Lower leg skin (tissue), 3 donors: ENCODE data around the gene DPEP2.
"Not testable (repeated sequence)": the region's sequence is repeated elsewhere in the genome, so short reads cannot be mapped to it uniquely, and the experiment has no call there.

Experiments used
- CTCF ChIP-seq, 3 donors: fragments of 450-650 bp; IDR thresholded peaks; one replicate each; pipeline ENCODE4 v1.5.1; 2016; ENCODE audit warnings: antibody characterized with exemption in 3 of 3, mild to moderate bottlenecking in 3 of 3, moderate library complexity in 2 of 3
- POLR2A ChIP-seq, 2 donors: fragments of 450-650 bp; IDR thresholded peaks; one replicate each; pipeline ENCODE4 v1.6.1; 2016 to 2017; ENCODE audit warnings: antibody characterized with exemption in 2 of 2, mild to moderate bottlenecking in 1 of 2, moderate library complexity in 1 of 2

GRCh38 chr16:68030108-68030507, 30.8 kb upstream of the DPEP2 start:
- TF ChIP-seq CTCF, POLR2A (IDR thresholded peaks at IDR 0.05): not testable (repeated sequence)
